ENCODE measurements around the gene SALL3.
"Not testable (repeated sequence)": the region's sequence is repeated elsewhere in the genome, so short reads cannot be mapped to it uniquely, and the experiment has no call there.

Gene SALL3

GRCh38 chr18:78979730-78980278 is at the start of gene SALL3:
TSS of gene SALL3 (plus strand) at chr18:78979818. CDS start at chr18:78980275, 457 bp downstream.
- in situ Hi-C loops (cut with MboI; ENCODE audit: low sequenced_read_pairs) = loop anchor here (10.0 kb wide), 1 partner anchor 315 kb away; no protein-coding TSS in a partner anchor
- peaks cover 16% of the 10 kb centered on the region for H3K4me1 ChIP-seq
- H3K27me3 ChIP-seq (ENCODE audit: low read depth) = no peaks in the 10 kb centered on the region
- DNase-seq (ENCODE audit: low spot score in 2 of 2) = peak; percentile 65 to 79
- peak within 1 kb of the TSS; percentile 77 for H3K4me3 ChIP-seq
- no peaks in the 10 kb centered on the region; the same call in 1 of the 2 replicates for H3K9me3 ChIP-seq
- no peaks in the 10 kb centered on the region; the same call in 1 of the 2 replicates for H3K36me3 ChIP-seq (replicated peaks)

- Histone ChIP-seq H3K9me3 (no peaks in the 10 kb centered on the region), H3K4me3 (no peak overlapping the region), H3K27me3 (ENCODE audit: low read depth) (no peaks in the 10 kb centered on the region), H3K4me1 (no peaks in the 10 kb centered on the region), H3K36me3 (replicated peaks) (no peaks in the 10 kb centered on the region)
- in situ Hi-C loops (cut with MboI; ENCODE audit: low sequenced_read_pairs) = no loop called here
- DNase-seq (ENCODE audit: low spot score in 2 of 2) = no peak
These were observed 47.3 kb upstream of the SALL3 start for GRCh38 chr18:78932281-78932680.

GRCh38 chr18:78934003-78934402 is 45.6 kb upstream of the SALL3 start:
- Histone ChIP-seq H3K4me1 (no peaks in the 10 kb centered on the region), H3K27me3 (ENCODE audit: low read depth) (no peaks in the 10 kb centered on the region), H3K9me3 (no peaks in the 10 kb centered on the region), H3K4me3 (no peak overlapping the region), H3K36me3 (replicated peaks) (no peaks in the 10 kb centered on the region)
- in situ Hi-C loops (cut with MboI; ENCODE audit: low sequenced_read_pairs) = no loop called here
- no peak for DNase-seq (ENCODE audit: low spot score in 2 of 2)

- no peak overlapping the region for H3K4me3 ChIP-seq
- DNase-seq (ENCODE audit: low spot score in 2 of 2) = no peak
- H3K36me3 ChIP-seq (replicated peaks) = no peaks in the 10 kb centered on the region
- H3K4me1 ChIP-seq = no peaks in the 10 kb centered on the region
- in situ Hi-C loops (cut with MboI; ENCODE audit: low sequenced_read_pairs) = no loop called here
- H3K27me3 ChIP-seq (ENCODE audit: low read depth) = no peaks in the 10 kb centered on the region
- H3K9me3 ChIP-seq = no peaks in the 10 kb centered on the region
These were observed 44.9 kb upstream of the SALL3 start for GRCh38 chr18:78934551-78935225.

GRCh38 chr18:78935406-78935805 is 44.2 kb upstream of the SALL3 start:
- no peak for DNase-seq (ENCODE audit: low spot score in 2 of 2)
- H3K4me3 ChIP-seq = no peak overlapping the region
- H3K4me1 ChIP-seq = no peaks in the 10 kb centered on the region
- in situ Hi-C loops (cut with MboI; ENCODE audit: low sequenced_read_pairs) = no loop called here
- H3K27me3 ChIP-seq (ENCODE audit: low read depth) = no peaks in the 10 kb centered on the region
- H3K36me3 ChIP-seq (replicated peaks) = no peaks in the 10 kb centered on the region
- H3K9me3 ChIP-seq = no peaks in the 10 kb centered on the region

- H3K27me3 ChIP-seq (ENCODE audit: low read depth) = no peaks in the 10 kb centered on the region
- DNase-seq (ENCODE audit: low spot score in 2 of 2) = no peak
- in situ Hi-C loops (cut with MboI; ENCODE audit: low sequenced_read_pairs) = no loop called here
- H3K4me3 ChIP-seq = no peak overlapping the region
- H3K4me1 ChIP-seq = no peaks in the 10 kb centered on the region
- no peaks in the 10 kb centered on the region for H3K9me3 ChIP-seq
- no peaks in the 10 kb centered on the region for H3K36me3 ChIP-seq (replicated peaks)
These were observed 43.2 kb upstream of the SALL3 start for GRCh38 chr18:78936251-78937005.

GRCh38 chr18:78937166-78937565 is 42.5 kb upstream of the SALL3 start:
- in situ Hi-C loops (cut with MboI; ENCODE audit: low sequenced_read_pairs) = no loop called here
- Histone ChIP-seq H3K36me3 (replicated peaks) (no peaks in the 10 kb centered on the region), H3K4me1 (no peaks in the 10 kb centered on the region), H3K27me3 (ENCODE audit: low read depth) (no peaks in the 10 kb centered on the region), H3K4me3 (no peak overlapping the region), H3K9me3 (no peaks in the 10 kb centered on the region)
- DNase-seq (ENCODE audit: low spot score in 2 of 2) = no peak

GRCh38 chr18:78939105-78939504 is 40.5 kb upstream of the SALL3 start:
- H3K36me3 ChIP-seq (replicated peaks) = no peaks in the 10 kb centered on the region
- 0 out of 2 replicates have a peak, but pooled peaks cover 2% of the 10 kb centered on the region for H3K9me3 ChIP-seq
- H3K4me3 ChIP-seq = no peak overlapping the region
- no peaks in the 10 kb centered on the region for H3K4me1 ChIP-seq
- DNase-seq (ENCODE audit: low spot score in 2 of 2) = no peak
- H3K27me3 ChIP-seq (ENCODE audit: low read depth) = no peaks in the 10 kb centered on the region
- in situ Hi-C loops (cut with MboI; ENCODE audit: low sequenced_read_pairs) = no loop called here

GRCh38 chr18:78939734-78940494 is 39.7 kb upstream of the SALL3 start:
- Histone ChIP-seq H3K36me3 (replicated peaks) (no peaks in the 10 kb centered on the region), H3K27me3 (ENCODE audit: low read depth) (no peaks in the 10 kb centered on the region), H3K4me3 (no peak overlapping the region), H3K9me3 (0 out of 2 replicates have a peak, but pooled peaks cover 2% of the 10 kb centered on the region), H3K4me1 (no peaks in the 10 kb centered on the region)
- no peak for DNase-seq (ENCODE audit: low spot score in 2 of 2)
- in situ Hi-C loops (cut with MboI; ENCODE audit: low sequenced_read_pairs) = no loop called here

- H3K36me3 ChIP-seq (replicated peaks); in situ Hi-C loops (cut with MboI; ENCODE audit: low sequenced_read_pairs); H3K4me1 ChIP-seq; H3K4me3 ChIP-seq; H3K27me3 ChIP-seq (ENCODE audit: low read depth); DNase-seq (ENCODE audit: low spot score in 2 of 2); H3K9me3 ChIP-seq: not testable (repeated sequence)
These were observed 37.4 kb upstream of the SALL3 start for GRCh38 chr18:78942236-78942635.

- Histone ChIP-seq H3K27me3 (ENCODE audit: low read depth) (no peaks in the 10 kb centered on the region), H3K36me3 (replicated peaks) (no peaks in the 10 kb centered on the region), H3K9me3 (0 out of 2 replicates have a peak, but pooled peaks cover 2% of the 10 kb centered on the region), H3K4me1 (no peaks in the 10 kb centered on the region), H3K4me3 (no peak overlapping the region)
- DNase-seq (ENCODE audit: low spot score in 2 of 2) = no peak
- in situ Hi-C loops (cut with MboI; ENCODE audit: low sequenced_read_pairs) = no loop called here
These were observed 34.0 kb upstream of the SALL3 start for GRCh38 chr18:78945628-78946027.

GRCh38 chr18:78947291-78947690 is 32.3 kb upstream of the SALL3 start:
- Histone ChIP-seq H3K36me3 (replicated peaks) (no peaks in the 10 kb centered on the region), H3K4me3 (no peak overlapping the region), H3K27me3 (ENCODE audit: low read depth) (no peaks in the 10 kb centered on the region), H3K4me1 (no peaks in the 10 kb centered on the region), H3K9me3 (0 out of 2 replicates have a peak, but pooled peaks cover 2% of the 10 kb centered on the region)
- no peak for DNase-seq (ENCODE audit: low spot score in 2 of 2)
- in situ Hi-C loops (cut with MboI; ENCODE audit: low sequenced_read_pairs) = no loop called here

- no peaks in the 10 kb centered on the region for H3K27me3 ChIP-seq (ENCODE audit: low read depth)
- no peak for DNase-seq (ENCODE audit: low spot score in 2 of 2)
- no peaks in the 10 kb centered on the region for H3K36me3 ChIP-seq (replicated peaks)
- in situ Hi-C loops (cut with MboI; ENCODE audit: low sequenced_read_pairs) = no loop called here
- no peaks in the 10 kb centered on the region for H3K4me1 ChIP-seq
- 0 out of 2 replicates have a peak, but pooled peaks cover under 1% of the 10 kb centered on the region for H3K9me3 ChIP-seq
- no peak overlapping the region for H3K4me3 ChIP-seq
These were observed 31.4 kb upstream of the SALL3 start for GRCh38 chr18:78948221-78948620.
